Right lobe of liver (tissue), 6 donors: ENCODE results near the gene DLL1. TPM values are rescaled to one million over a fixed set of nuclear protein-coding genes. Genes with fewer than 3 reads are reported as not detected.
A peak's percentile ranks its signal among the peaks of the same experiment; 100 is the strongest.

Experiments used
- ATAC-seq, 4 donors: fragments of 200-7000 bp; cut with Tn5 transposase; one replicate each; pipeline ENCODE4 v1.9.1; 2020; ENCODE audit warnings: mild to moderate bottlenecking in 4 of 4, moderate library complexity in 4 of 4
- DNase-seq, 3 donors: peaks; one replicate each; pipeline ENCODE4 v3.0.0-alpha.2; 2020
- H3K27ac ChIP-seq, 3 donors: fragments of 200-600 bp; one replicate each; pipeline ENCODE4 v1.8.0; 2022
- H3K27me3 ChIP-seq, 2 donors: fragments of 200-600 bp; one replicate each; pipeline ENCODE4 v1.8.0; 2022
- H3K36me3 ChIP-seq, 4 donors: fragments of 200-600 bp; sonication (generic) in 1 of 4; one replicate each; pipeline versions ENCODE4 v1.5.1 to v1.8.0; 2017 to 2022; ENCODE audit warnings: control low read depth in 1 of 4
- H3K4me1 ChIP-seq, 4 donors: fragments of 200-600 bp; sonication (generic) in 1 of 4; one replicate each; pipeline versions ENCODE4 v1.5.1 to v1.8.0; 2017 to 2022; ENCODE audit warnings: control low read depth in 1 of 4
- H3K4me3 ChIP-seq, 3 donors: fragments of 200-600 bp; one replicate each; pipeline ENCODE4 v1.8.0; 2022
- H3K9me3 ChIP-seq, 4 donors: fragments of 200-600 bp; sonication (generic) in 1 of 4; one replicate each; pipeline versions ENCODE4 v1.5.1 to v1.8.0; 2017 to 2022; ENCODE audit warnings: control low read depth in 1 of 4
- POLR2A ChIP-seq: fragments of 450-650 bp; IDR thresholded peaks from one replicate; pipeline ENCODE4 v1.6.1; 2017; ENCODE audit warnings: antibody characterized with exemption, mild to moderate bottlenecking
- WGBS: methylation state at CpG from one replicate; pipeline ENCODE4 v1.1.6; 2018; ENCODE audit warnings: low coverage, low lambda C conversion rate; ENCODE audit not compliant: insufficient coverage; ENCODE audit errors: missing lambda C conversion rate; 5-methylcytosine and 5-hydroxymethylcytosine counted together
- intact Hi-C, 2 donors: fragments of 100-400 bp; cut with DNase I; formaldehyde crosslinking; loops; one replicate each; pipeline versions ENCODE4 v1.11.2 to v1.14.1; 2022
- total RNA-seq, 6 experiments: library from RNA; depleted of rRNA in 2 of 6; stranded (reverse); fragments of >200 nt in 2 of 6; fragmentation: NEBNext Ultra II Directional in 3 of 6; extraction: Animal tissue kit (Norgen Biotek cat#: 25700) in 3 of 6; gene quantifications; one replicate each; pipeline versions ENCODE4 v1.1.0 to v1.2.4, GENCODE V29; 2016 to 2023
- TF ChIP-seq, protein P1 (sequence below), 4 donors: fragments of 200-600 bp in 3 of 4; fragments of 450-650 bp in 1 of 4; IDR thresholded peaks; one replicate each; pipeline versions ENCODE4 v1.5.1 to v1.8.0; 2016 to 2022; ENCODE audit warnings: antibody characterized with exemption in 4 of 4, mild to moderate bottlenecking in 2 of 4
- donor health status: DM: no; HTN: yes; CAD: no.
- donor health status: DM: no; HTN: no; CAD: no.
- donor health status: DM: no; HTN: no; CAD: no.
- donor health status: DM: no; HTN: yes; CAD: no.
- donor health status: DM: no; HTN: yes; CAD: no.

DLL1 gene
- total RNA-seq, 6 experiments from 2014 or later, result 2.0 to 9.6 (median 3.4) TPM

DNA sequence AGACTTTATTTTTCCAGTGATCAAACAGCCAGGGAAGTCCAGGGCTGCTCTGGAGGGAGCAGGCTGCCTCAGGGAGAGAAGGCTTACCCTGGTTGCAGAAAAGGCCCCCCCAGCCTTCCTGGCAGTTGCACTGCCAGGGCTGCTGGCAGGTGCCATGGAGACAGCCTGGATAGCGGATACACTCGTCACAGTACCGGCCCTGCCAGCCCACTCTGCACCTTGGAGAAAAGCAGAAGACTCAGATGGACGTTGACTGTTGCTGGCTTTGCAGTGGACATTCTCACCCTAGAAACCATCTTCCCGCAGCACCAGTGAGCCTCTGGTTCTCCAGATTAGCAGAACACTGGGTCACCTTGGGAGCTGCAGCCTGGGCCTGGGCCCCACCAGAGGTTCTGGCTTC, 5.4 kb downstream of the DLL1 start:
- ATAC-seq (no peak), DNase-seq (peak in 1 of 3 donors; percentile 30)
- Histone ChIP-seq H3K27ac (no peak overlapping the region), H3K4me3 (no peak overlapping the region), H3K27me3 (no peaks in the 10 kb centered on the region), H3K36me3 (no peaks in the 10 kb centered on the region), H3K9me3 (no peaks in the 10 kb centered on the region), H3K4me1 (peaks cover 0 to 19% (median 4%) of the 10 kb centered on the region in 4 donors)
- intact Hi-C loops, result loop anchor here in 1 of 2 donors (10.0 kb wide), 2 partner anchors 61 to 111 kb away; no protein-coding TSS in a partner anchor
- TF ChIP-seq, protein P1, sequence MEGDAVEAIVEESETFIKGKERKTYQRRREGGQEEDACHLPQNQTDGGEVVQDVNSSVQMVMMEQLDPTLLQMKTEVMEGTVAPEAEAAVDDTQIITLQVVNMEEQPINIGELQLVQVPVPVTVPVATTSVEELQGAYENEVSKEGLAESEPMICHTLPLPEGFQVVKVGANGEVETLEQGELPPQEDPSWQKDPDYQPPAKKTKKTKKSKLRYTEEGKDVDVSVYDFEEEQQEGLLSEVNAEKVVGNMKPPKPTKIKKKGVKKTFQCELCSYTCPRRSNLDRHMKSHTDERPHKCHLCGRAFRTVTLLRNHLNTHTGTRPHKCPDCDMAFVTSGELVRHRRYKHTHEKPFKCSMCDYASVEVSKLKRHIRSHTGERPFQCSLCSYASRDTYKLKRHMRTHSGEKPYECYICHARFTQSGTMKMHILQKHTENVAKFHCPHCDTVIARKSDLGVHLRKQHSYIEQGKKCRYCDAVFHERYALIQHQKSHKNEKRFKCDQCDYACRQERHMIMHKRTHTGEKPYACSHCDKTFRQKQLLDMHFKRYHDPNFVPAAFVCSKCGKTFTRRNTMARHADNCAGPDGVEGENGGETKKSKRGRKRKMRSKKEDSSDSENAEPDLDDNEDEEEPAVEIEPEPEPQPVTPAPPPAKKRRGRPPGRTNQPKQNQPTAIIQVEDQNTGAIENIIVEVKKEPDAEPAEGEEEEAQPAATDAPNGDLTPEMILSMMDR (IDR thresholded peaks at IDR 0.05), result no peak
- no peak for TF ChIP-seq POLR2A
- no CpG with 5 or more reads among the region's 5 CpGs for WGBS

DNA sequence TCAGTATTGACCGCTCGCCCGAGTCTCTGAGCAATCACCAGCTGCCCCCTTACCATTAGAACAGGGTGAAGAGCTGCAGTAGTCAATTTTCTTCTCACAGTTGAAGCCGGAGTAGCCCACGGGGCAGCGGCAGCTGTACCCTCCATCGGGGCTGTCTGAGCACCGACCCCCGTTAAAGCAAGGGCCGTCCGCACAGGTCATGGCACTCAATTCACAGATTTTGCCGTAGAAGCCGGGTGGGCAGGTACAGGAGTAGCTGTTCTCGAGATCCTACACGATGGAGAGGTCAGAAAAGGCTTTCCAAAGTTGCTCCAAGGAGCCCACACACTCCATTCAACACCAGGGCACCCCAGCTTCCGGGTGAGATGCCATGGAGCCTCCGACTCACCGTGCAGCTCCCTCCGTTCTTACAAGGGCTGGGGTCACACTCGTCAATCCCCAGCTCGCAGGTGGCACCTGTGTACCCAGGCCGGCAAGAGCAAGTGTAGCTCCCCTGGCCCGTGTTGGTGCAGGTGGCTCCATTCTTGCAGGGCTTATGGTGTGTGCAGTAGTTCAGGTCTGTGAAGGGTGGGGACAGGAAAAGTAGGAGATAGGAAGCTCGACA, 5.9 kb downstream of the DLL1 start:
- intact Hi-C loops, result loop anchor here in 1 of 2 donors (10.0 kb wide), 2 partner anchors 60 to 110 kb away; no protein-coding TSS in a partner anchor
- 85% methylated on average over 15 of the region's 24 CpGs for WGBS
- Histone ChIP-seq H3K27me3 (no peaks in the 10 kb centered on the region), H3K4me1 (peaks cover 0 to 15% (median 4%) of the 10 kb centered on the region in 4 donors), H3K27ac (no peak overlapping the region), H3K36me3 (no peaks in the 10 kb centered on the region), H3K4me3 (no peak overlapping the region), H3K9me3 (no peaks in the 10 kb centered on the region)
- TF ChIP-seq, protein P1 (IDR thresholded peaks at IDR 0.05), result no peak
- TF ChIP-seq POLR2A, result no peak
- ATAC-seq (no peak), DNase-seq (peak in 1 of 3 donors; percentile 33)

DNA sequence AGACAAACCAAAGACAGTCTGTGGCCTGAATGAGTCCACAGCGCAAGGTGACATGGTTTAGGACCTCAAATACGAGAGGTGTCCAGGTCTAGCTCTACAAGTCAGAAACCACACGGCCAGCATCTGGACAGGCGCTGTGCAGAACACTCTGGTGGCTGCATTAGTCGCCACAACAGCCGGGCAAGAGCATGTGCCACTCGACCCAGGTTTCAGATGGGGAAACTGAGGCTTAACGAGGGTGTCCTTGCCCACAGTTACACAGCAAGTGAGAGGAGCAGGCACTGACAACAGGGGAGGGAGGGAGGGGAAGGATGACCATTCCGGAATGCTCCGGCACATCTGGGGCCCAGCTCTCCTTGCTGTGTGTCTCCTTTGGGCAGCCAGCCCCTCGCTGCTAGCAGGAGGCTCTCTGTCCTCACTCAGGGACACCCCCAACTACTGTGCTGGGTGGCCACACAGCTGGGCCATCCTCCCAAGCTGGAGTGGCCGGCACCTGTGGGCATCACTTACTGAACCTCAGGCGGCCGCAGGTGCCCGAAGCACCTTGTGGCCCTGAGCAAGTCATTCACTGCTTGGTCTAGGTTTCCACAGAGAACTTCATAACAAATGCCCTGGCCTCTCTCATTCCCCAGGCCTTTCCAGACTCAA, 6.6 kb downstream of the DLL1 start:
- Histone ChIP-seq H3K4me3 (no peak overlapping the region), H3K4me1 (peaks cover 0 to 13% (median 4%) of the 10 kb centered on the region in 4 donors), H3K27ac (no peak overlapping the region), H3K36me3 (no peaks in the 10 kb centered on the region), H3K27me3 (no peaks in the 10 kb centered on the region), H3K9me3 (no peaks in the 10 kb centered on the region)
- DNase-seq, result peak in 1 of 3 donors; percentile 23
- WGBS, result no CpG with 5 or more reads among the region's 15 CpGs
- TF ChIP-seq, protein P1 (IDR thresholded peaks at IDR 0.05), result no peak
- no peak for TF ChIP-seq POLR2A
- intact Hi-C loops, result loop anchor here in 1 of 2 donors (10.0 kb wide), 2 partner anchors 59 to 109 kb away; no protein-coding TSS in a partner anchor
- no peak for ATAC-seq

DNA sequence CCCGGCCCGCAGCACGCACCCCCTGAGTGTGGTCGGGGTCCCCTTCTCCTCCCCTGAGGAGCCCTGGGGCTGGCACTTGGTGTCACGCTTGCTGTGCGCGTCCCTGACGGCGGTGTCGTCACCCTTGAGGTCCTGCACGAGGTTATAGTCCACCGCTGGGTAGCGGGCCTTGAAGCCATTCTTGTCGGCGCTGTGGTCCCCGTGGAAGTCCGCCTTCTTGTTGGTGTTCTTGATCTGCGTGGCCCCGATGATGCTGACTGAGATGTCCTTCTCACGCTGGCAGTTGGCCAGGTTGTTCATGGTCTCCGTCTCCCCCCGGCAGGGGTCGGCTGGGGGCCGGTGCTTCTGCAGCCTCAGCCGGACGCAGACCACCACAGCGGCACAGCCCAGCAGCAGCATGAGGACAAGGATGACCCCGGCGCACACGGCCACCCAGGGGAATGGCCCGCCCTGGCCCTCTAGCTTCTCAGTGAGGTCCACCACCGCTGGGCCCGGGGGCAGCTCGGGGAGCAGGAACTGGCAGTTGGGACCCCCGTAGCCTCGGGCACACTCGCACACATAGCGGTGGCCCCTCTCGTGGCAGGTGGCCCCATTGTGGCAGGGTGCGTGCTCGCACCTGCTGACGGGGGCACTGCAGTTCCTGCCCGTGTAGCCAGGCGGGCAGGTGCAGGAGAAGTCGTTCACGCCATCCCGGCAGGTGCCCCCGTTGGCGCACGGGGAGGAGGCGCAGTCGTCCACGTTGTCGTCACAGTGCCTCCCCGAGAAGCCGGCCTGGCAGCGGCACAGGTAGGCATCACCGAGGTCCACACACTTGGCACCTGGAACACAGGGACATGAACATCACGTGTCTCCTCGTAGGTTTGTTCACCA, 7.4 kb downstream of the DLL1 start:
- DNase-seq (peak in 1 of 3 donors; percentile 42), ATAC-seq (no peak)
- Histone ChIP-seq H3K27ac (no peak overlapping the region), H3K36me3 (no peaks in the 10 kb centered on the region), H3K4me1 (peaks cover 0 to 10% (median 1%) of the 10 kb centered on the region in 4 donors), H3K9me3 (no peaks in the 10 kb centered on the region), H3K4me3 (no peak overlapping the region), H3K27me3 (no peaks in the 10 kb centered on the region)
- intact Hi-C loops, result loop anchor here in 1 of 2 donors (10.0 kb wide), 2 partner anchors 59 to 109 kb away; no protein-coding TSS in a partner anchor
- TF ChIP-seq, protein P1 (IDR thresholded peaks at IDR 0.05), result no peak
- no peak for TF ChIP-seq POLR2A
- 100% methylated on average over 2 of the region's 60 CpGs for WGBS
